ENCODE results near the gene FUT2.

- no peak for TF ChIP-seq CTCF (IDR thresholded peaks at IDR 0.05; ENCODE audit: insufficient read depth, low read length, poor library complexity, severe bottlenecking)
- no peak for TF ChIP-seq EZH2phosphoT487 (conservative IDR thresholded peaks at IDR 0.05; ENCODE audit: low read length)
Measured at GRCh38 chr19:48750351-48750750, 54.6 kb downstream of the FUT2 start.
